IMR-90 (cell line): ENCODE data around the gene SCYGR3. TPM values are rescaled to one million over a fixed set of nuclear protein-coding genes. Genes with fewer than 3 reads are reported as not detected.

Experiments used
- ATAC-seq: fragments of 200-7000 bp; cut with Tn5 transposase; 2 replicates; pipeline ENCODE4 v1.9.1; 2020; ENCODE audit warnings: low read depth, mild to moderate bottlenecking, moderate library complexity
- Bru-seq: library from RNA; stranded (reverse); fragments of 400-500 nt; gene quantifications from one replicate; lab custom pipeline; 2021; lab: Mats Ljungman, UMichigan
- BruChase-seq, 2 experiments: library from RNA; stranded (reverse); fragments of 400-500 nt; gene quantifications; one replicate each; lab custom pipeline; 2021; lab: Mats Ljungman, UMichigan
- BruUV-seq: library from RNA; stranded (reverse); fragments of 400-500 nt; replicated peaks from 2 replicates; lab custom pipeline; 2021; lab: Mats Ljungman, UMichigan
- CTCF ChIA-PET: fragments of 300-600 bp; formaldehyde crosslinking; extraction: SDS; loops from one replicate; lab custom pipeline; 2021; ENCODE audit warnings: antibody characterized with exemption; lab: Yijun Ruan, JAX
- POLR2A ChIA-PET: fragments of 300-600 bp; sonication (Branson Sonifier 250); formaldehyde crosslinking; loops from one replicate; lab custom pipeline; 2022; ENCODE audit warnings: antibody characterized with exemption; ENCODE audit not compliant: unreplicated experiment; lab: Charles Lee
- DNase-seq: peaks from one replicate; pipeline ENCODE4 v3.0.0; 2013
- H2AFZ ChIP-seq: replicated peaks from 2 replicates; pipeline ENCODE3; 2013; ENCODE audit warnings: low read length, mild to moderate bottlenecking; ENCODE audit not compliant: poor library complexity
- H2AK5ac ChIP-seq: 2 replicates; pipeline ENCODE4 v1.6.1; 2013; ENCODE audit warnings: low read depth, low read length, inconsistent platforms
- H2AK9ac ChIP-seq: replicated peaks from 2 replicates; pipeline ENCODE3; 2013; ENCODE audit warnings: mild to moderate bottlenecking, low read depth, low read length, moderate library complexity; ENCODE audit not compliant: poor library complexity
- H2BK120ac ChIP-seq: 2 replicates; pipeline ENCODE4 v1.6.1; 2013; ENCODE audit warnings: low read depth, low read length, inconsistent platforms
- H2BK15ac ChIP-seq: 3 replicates; pipeline ENCODE4 v1.6.1; 2013; ENCODE audit warnings: low read depth, low read length, inconsistent platforms
- H2BK20ac ChIP-seq: 2 replicates; pipeline ENCODE4 v1.6.1; 2013; ENCODE audit warnings: low read depth, mild to moderate bottlenecking, inconsistent platforms, low read length, moderate library complexity
- H2BK5ac ChIP-seq: 2 replicates; pipeline ENCODE4 v1.6.1; 2013; ENCODE audit warnings: mild to moderate bottlenecking, low read depth, low read length, inconsistent platforms; ENCODE audit not compliant: poor library complexity, severe bottlenecking
- H3K14ac ChIP-seq: replicated peaks from 2 replicates; pipeline ENCODE4 v1.6.1; 2013; ENCODE audit warnings: low read depth, low read length, inconsistent platforms
- H3K18ac ChIP-seq: 2 replicates; pipeline ENCODE4 v1.6.1; 2013; ENCODE audit warnings: low read depth, low read length, control low read depth
- H3K23ac ChIP-seq: 2 replicates; pipeline ENCODE4 v1.6.1; 2013; ENCODE audit warnings: low read depth, low read length, inconsistent platforms
- H3K27ac ChIP-seq: 2 replicates; pipeline ENCODE4 v1.5.1; 2013; ENCODE audit warnings: mild to moderate bottlenecking, control low read depth, low read length; ENCODE audit not compliant: insufficient read depth
- H3K27me3 ChIP-seq: 2 replicates; pipeline ENCODE4 v1.6.1; 2013; ENCODE audit warnings: low read length; ENCODE audit not compliant: control insufficient read depth, insufficient read depth
- H3K36me3 ChIP-seq: 2 replicates; pipeline ENCODE4 v1.6.1; 2013; ENCODE audit warnings: low read length, mixed read lengths; ENCODE audit not compliant: control insufficient read depth, insufficient read depth
- H3K4ac ChIP-seq: 2 replicates; pipeline ENCODE4 v1.6.1; 2013; ENCODE audit warnings: low read depth, low read length, inconsistent platforms
- H3K4me1 ChIP-seq: 2 replicates; pipeline ENCODE4 v1.6.1; 2013; ENCODE audit warnings: low read length, mixed read lengths; ENCODE audit not compliant: control insufficient read depth, insufficient read depth
- H3K4me2 ChIP-seq: 2 replicates; pipeline ENCODE4 v1.6.1; 2013; ENCODE audit warnings: low read depth, mild to moderate bottlenecking, control low read depth, low read length, moderate library complexity
- H3K4me3 ChIP-seq: 2 replicates; pipeline ENCODE4 v1.5.1; 2013; ENCODE audit warnings: low read depth, mild to moderate bottlenecking, control low read depth, low read length, moderate library complexity; ENCODE audit not compliant: insufficient read depth
- H3K56ac ChIP-seq: 2 replicates; pipeline ENCODE4 v1.6.1; 2013; ENCODE audit warnings: low read length, inconsistent platforms; ENCODE audit not compliant: insufficient read depth; ENCODE audit errors: extremely low read depth
- H3K79me1 ChIP-seq, 2 experiments: 2 replicates each; pipeline ENCODE4 v1.6.1; 2013; ENCODE audit warnings: low read length in 2 of 2, inconsistent platforms in 1 of 2, low read depth in 1 of 2
- H3K9ac ChIP-seq: 2 replicates; pipeline ENCODE4 v1.6.1; 2013; ENCODE audit warnings: low read depth, low read length, control low read depth
- H3K9me1 ChIP-seq: 2 replicates; pipeline ENCODE4 v1.6.1; 2013; ENCODE audit warnings: low read length, inconsistent platforms; ENCODE audit not compliant: insufficient read depth
- H3K9me3 ChIP-seq: 2 replicates; pipeline ENCODE4 v1.6.1; 2013; ENCODE audit warnings: low read length; ENCODE audit not compliant: control insufficient read depth, insufficient read depth
- H4K20me1 ChIP-seq: 2 replicates; pipeline ENCODE4 v1.6.1; 2013; ENCODE audit warnings: low read length, inconsistent platforms; ENCODE audit not compliant: insufficient read depth
- H4K5ac ChIP-seq: 2 replicates; pipeline ENCODE4 v1.6.1; 2013; ENCODE audit warnings: mild to moderate bottlenecking, low read depth, low read length, control low read depth
- H4K8ac ChIP-seq, 2 experiments: 2 replicates each; pipeline ENCODE4 v1.6.1; 2013; ENCODE audit warnings: low read depth in 2 of 2, low read length in 2 of 2, control low read depth in 1 of 2, inconsistent platforms in 1 of 2
- H4K91ac ChIP-seq: 2 replicates; pipeline ENCODE4 v1.6.1; 2013; ENCODE audit warnings: low read depth, low read length, inconsistent platforms; ENCODE audit not compliant: insufficient read depth
- CHD1 ChIP-seq: IDR thresholded peaks from 2 replicates; pipeline ENCODE4 v1.6.1; 2012; ENCODE audit warnings: low read depth, low read length, improper control_type of control experiment
- FOS ChIP-seq: fragments of 150-350 bp; IDR thresholded peaks from 2 replicates; pipeline ENCODE4 v1.6.1; 2016; ENCODE audit warnings: low read depth, low read length
- MAFK ChIP-seq: IDR thresholded peaks from 2 replicates; pipeline ENCODE4 v1.6.1; 2012; ENCODE audit warnings: low read depth, low read length, improper control_type of control experiment
- USF2 ChIP-seq: fragments of 150-350 bp; IDR thresholded peaks from 2 replicates; pipeline ENCODE4 v1.6.1; 2017; ENCODE audit warnings: mild to moderate bottlenecking, antibody characterized with exemption, low read length, low read depth
- WGBS, 2 experiments: methylation state at CpG; one replicate each; pipeline versions ENCODE4 v1.1.5 to v1.1.7; 2013; ENCODE audit warnings: missing lambda C conversion rate in 2 of 2; ENCODE audit not compliant: insufficient read length in 1 of 2; ENCODE audit errors: extremely low coverage in 2 of 2; 5-methylcytosine and 5-hydroxymethylcytosine counted together
- dilution Hi-C: fragments of 300-500 bp; cut with HindIII; formaldehyde crosslinking; loops from one replicate; pipeline ENCODE4 v1.14.3; 2018; ENCODE audit warnings: low sequenced_read_pairs; ENCODE audit not compliant: unreplicated experiment
- in situ Hi-C: fragments of 300-500 bp; cut with MboI; formaldehyde crosslinking; loops from 3 replicates; pipeline ENCODE4 v1.14.3; 2019; ENCODE audit warnings: low sequenced_read_pairs, inconsistent platforms, mixed read lengths
- intact Hi-C: fragments of 100-400 bp; cut with micrococcal nuclease; formaldehyde crosslinking; loops from 2 replicates; pipeline ENCODE4 v1.10.0; 2022
- long read RNA-seq: library from polyadenylated mRNA; unstranded; transcript quantifications from one replicate; pipeline ENCODE4 v2.0.0, GENCODE V29; 2021; ENCODE audit not compliant: unreplicated experiment
- polyA plus RNA-seq, 3 experiments: library from polyadenylated mRNA; depleted of rRNA; stranded (reverse); fragments of >200 nt; gene quantifications; 2 replicates each; pipeline ENCODE4 v1.2.3, GENCODE V29; 2012; ENCODE audit warnings: low replicate concordance in 1 of 3
- total RNA-seq: library from RNA; depleted of rRNA; stranded (reverse); fragments of >200 nt; gene quantifications from 2 replicates; pipeline ENCODE4 v1.2.3, GENCODE V29; 2012; rRNA removed

Gene SCYGR3
- total RNA-seq (not detected in 2 replicates), polyA plus RNA-seq (2012; rRNA removed) (not detected in 2 replicates), Bru-seq, nascent RNA (not detected), BruChase-seq, experiment 1, labeled RNA remaining after a 6-hour chase (not detected), BruChase-seq, experiment 2, labeled RNA remaining after a 2-hour chase (not detected)
- not detected in 2 replicates for polyA plus RNA-seq (2012; cell fraction: cytosol; rRNA removed)
- polyA plus RNA-seq (2012; cell fraction: nucleus; rRNA removed; ENCODE audit: low replicate concordance): not detected in 2 replicates
- long read RNA-seq: 0 reads

GRCh38 chr2:227614740-227615139 is at the start of gene SCYGR3:
Gene SCYGR3 (minus strand): TSS chr2:227614840. CDS start chr2:227614840, 0 bp downstream.
- Histone ChIP-seq H2BK20ac (no peak within 1 kb of the TSS), H3K27ac (no peak within 1 kb of the TSS), H2AK5ac (no peak within 1 kb of the TSS), H3K14ac (no peak within 1 kb of the TSS), H3K9ac (no peak within 1 kb of the TSS), H2BK5ac (no peak within 1 kb of the TSS), H3K4me2 (no peak within 1 kb of the TSS), H3K79me1 (no peaks in the 10 kb centered on the region), H2AFZ (no peak within 1 kb of the TSS), H3K27me3 (peaks cover 2% of the 10 kb centered on the region), H3K4me1 (no peaks in the 10 kb centered on the region; the same call in 1 of the 2 replicates), H4K8ac (no peak within 1 kb of the TSS), H3K9me1 (no peaks in the 10 kb centered on the region), H4K91ac (no peak within 1 kb of the TSS), H3K4ac (no peak within 1 kb of the TSS), H4K20me1 (no peaks in the 10 kb centered on the region), H3K56ac (no peak within 1 kb of the TSS), H2AK9ac (no peak within 1 kb of the TSS), H2BK120ac (no peak within 1 kb of the TSS), H2BK15ac (no peak within 1 kb of the TSS), H3K9me3 (no peaks in the 10 kb centered on the region), H4K5ac (no peak within 1 kb of the TSS), H3K4me3 (no peak within 1 kb of the TSS), H3K18ac (no peak within 1 kb of the TSS), H3K23ac (no peak within 1 kb of the TSS), H3K36me3 (no peaks in the 10 kb centered on the region)
- WGBS, 2 experiments: no CpG with 5 or more reads among the region's 4 CpGs
- ChIA-PET POLR2A (no interaction called here), CTCF (no interaction called here)
- BruUV-seq: no TSS peak
- intact Hi-C loops (no loop called here), dilution Hi-C loops (no loop called here), in situ Hi-C loops (no loop called here)
- ATAC-seq: no peak
- TF ChIP-seq MAFK (no peak), USF2 (no peak), CHD1 (no peak), FOS (no peak)
- no peak for DNase-seq
